SK-N-SH treated with all-trans-retinoic acid at 6 μM for 48 hours (cell line): Measurements from ENCODE around the gene LARGE1.

Source experiments
- BACH2 ChIP-seq: fragments of 250-450 bp; sonication (Bioruptor Pico); IDR thresholded peaks from 2 replicates; pipeline ENCODE4 v1.9.0; 2021; ENCODE audit warnings: mild to moderate bottlenecking, borderline replicate concordance
- CREB5 ChIP-seq: fragments of 250-450 bp; sonication (Bioruptor Pico); IDR thresholded peaks from 2 replicates; pipeline ENCODE4 v1.5.1; 2020; ENCODE audit warnings: low read depth, mild to moderate bottlenecking, moderate library complexity
- CSRNP3 ChIP-seq: fragments of 250-450 bp; sonication (Bioruptor Pico); IDR thresholded peaks from 2 replicates; pipeline ENCODE4 v1.5.1; 2021; ENCODE audit warnings: mild to moderate bottlenecking, moderate library complexity
- ISL1 ChIP-seq: fragments of 250-450 bp; sonication (Bioruptor Pico); IDR thresholded peaks from 2 replicates; pipeline ENCODE4 v2.1.2; 2022; ENCODE audit warnings: mild to moderate bottlenecking, moderate library complexity
- POU6F1 ChIP-seq: fragments of 250-450 bp; sonication (Bioruptor Pico); IDR thresholded peaks from 2 replicates; pipeline ENCODE4 v1.8.0; 2021; ENCODE audit warnings: low read depth, mild to moderate bottlenecking, moderate library complexity, borderline replicate concordance
- ZFP30 ChIP-seq: fragments of 450-650 bp; formaldehyde crosslinking; IDR thresholded peaks from 2 replicates; pipeline ENCODE4 v1.5.0; 2022; ENCODE audit warnings: mild to moderate bottlenecking, moderate library complexity
- ZNF70 ChIP-seq: fragments of 450-650 bp; formaldehyde crosslinking; IDR thresholded peaks from 2 replicates; pipeline ENCODE4 v1.5.0; 2020; ENCODE audit warnings: mild to moderate bottlenecking, moderate library complexity
- ZNF8 ChIP-seq: fragments of 450-650 bp; formaldehyde crosslinking; IDR thresholded peaks from 2 replicates; pipeline ENCODE4 v1.5.0; 2020; ENCODE audit warnings: mild to moderate bottlenecking, moderate library complexity

- TF ChIP-seq CSRNP3 (CRISPR knock-in tag), result no peak
- no peak for TF ChIP-seq ZFP30 (CRISPR knock-in tag)
- no peak for TF ChIP-seq CREB5 (CRISPR knock-in tag)
- TF ChIP-seq BACH2 (CRISPR knock-in tag), result no peak
- no peak for TF ChIP-seq POU6F1 (CRISPR knock-in tag)
- TF ChIP-seq ISL1 (CRISPR knock-in tag), result no peak
- no peak for TF ChIP-seq ZNF70 (CRISPR knock-in tag)
- TF ChIP-seq ZNF8 (CRISPR knock-in tag), result no peak
These were observed 33.6 kb downstream of the LARGE1 start for GRCh38 chr22:33886696-33887095.
